HepG2 (cell line): ENCODE data around the gene MAN2A2.
"Not testable (repeated sequence)": the region's sequence is repeated elsewhere in the genome, so short reads cannot be mapped to it uniquely, and the experiment has no call there.

Experiments used
- CTCF ChIP-seq: sonication (generic); formaldehyde crosslinking; IDR thresholded peaks from 2 replicates; pipeline ENCODE4 v1.5.0; 2020; ENCODE audit warnings: mild to moderate bottlenecking, missing genetic modification reagents, moderate library complexity
- GMEB1 ChIP-seq: sonication (generic); formaldehyde crosslinking; IDR thresholded peaks from 2 replicates; pipeline ENCODE4 v1.5.1; 2020; ENCODE audit warnings: missing genetic modification reagents, mild to moderate bottlenecking, borderline replicate concordance
- HNRNPH1 ChIP-seq: fragments of 200-400 bp; formaldehyde crosslinking; optimal IDR thresholded peaks from 2 replicates; pipeline ENCODE3; 2017; ENCODE audit warnings: mild to moderate bottlenecking, low read depth, low read length
- KLF13 ChIP-seq: sonication (generic); formaldehyde crosslinking; IDR thresholded peaks from 2 replicates; pipeline ENCODE4 v1.4.0; 2020; ENCODE audit warnings: mild to moderate bottlenecking, missing genetic modification reagents
- KLF16 ChIP-seq, 2 experiments: sonication (generic) in 1 of 2; formaldehyde crosslinking in 1 of 2; IDR thresholded peaks; 2 replicates each; pipeline versions ENCODE4 v1.6.1 to v1.8.0; 2016 to 2023; ENCODE audit warnings: missing genetic modification reagents in 2 of 2, missing compliant biosample characterization in 1 of 2
- MBNL3 ChIP-seq: fragments of 250-450 bp; sonication (Bioruptor Pico); conservative IDR thresholded peaks from 2 replicates; pipeline ENCODE4 v1.8.0; 2022; ENCODE audit warnings: mild to moderate bottlenecking, inconsistent platforms
- PHF21A ChIP-seq: sonication (generic); formaldehyde crosslinking; IDR thresholded peaks from 2 replicates; pipeline ENCODE4 v1.5.0; 2020; ENCODE audit warnings: mild to moderate bottlenecking, missing genetic modification reagents
- PHF8 ChIP-seq: sonication (generic); formaldehyde crosslinking; IDR thresholded peaks from 2 replicates; pipeline ENCODE4 v1.5.0; 2020; ENCODE audit warnings: missing genetic modification reagents
- POLR2A ChIP-seq, 2 experiments: IDR thresholded peaks; 2 replicates each; pipeline ENCODE4 v1.6.1; 2011; ENCODE audit warnings: low read depth in 2 of 2, low read length in 2 of 2, mild to moderate bottlenecking in 1 of 2, moderate library complexity in 1 of 2; ENCODE audit not compliant: insufficient read depth in 1 of 2
- TMF1 ChIP-seq: sonication (generic); formaldehyde crosslinking; IDR thresholded peaks from 2 replicates; pipeline ENCODE4 v1.8.1; 2022; ENCODE audit warnings: low read depth, missing genetic modification reagents
- ZNF263 ChIP-seq: sonication (generic); formaldehyde crosslinking; IDR thresholded peaks from 2 replicates; pipeline ENCODE4 v1.4.0; 2020; ENCODE audit warnings: missing genetic modification reagents
- ZNF460 ChIP-seq: sonication (generic); formaldehyde crosslinking; IDR thresholded peaks from 2 replicates; pipeline ENCODE4 v1.5.1; 2020; ENCODE audit warnings: missing genetic modification reagents, mild to moderate bottlenecking, borderline replicate concordance
- ZNF781 ChIP-seq: sonication (generic); formaldehyde crosslinking; IDR thresholded peaks from 2 replicates; pipeline ENCODE4 v1.5.1; 2020; ENCODE audit warnings: borderline replicate concordance, mild to moderate bottlenecking, missing genetic modification reagents; ENCODE audit errors: not compliant biosample characterization
- ZSCAN20 ChIP-seq: sonication (generic); formaldehyde crosslinking; IDR thresholded peaks from 2 replicates; pipeline ENCODE4 v1.4.0; 2020; ENCODE audit warnings: missing genetic modification reagents, mild to moderate bottlenecking, borderline replicate concordance

GRCh38 chr15:90922712-90923322 lies 19.7 kb downstream of the MAN2A2 start:
- not testable (repeated sequence) for TF ChIP-seq CTCF; PHF21A (CRISPR knock-in tag); KLF13; KLF16 (CRISPR knock-in tag; IDR thresholded peaks at IDR 0.05); ZNF460 (CRISPR knock-in tag); POLR2A (IDR thresholded peaks at IDR 0.05; ENCODE audit: insufficient read depth in 1 of 2, low read depth in 2 of 2, low read length in 2 of 2); HNRNPH1; ZSCAN20 (CRISPR knock-in tag); MBNL3 (CRISPR knock-in tag); PHF8 (CRISPR knock-in tag); GMEB1 (CRISPR knock-in tag); ZNF781 (CRISPR knock-in tag); ZNF263 (CRISPR knock-in tag); TMF1 (CRISPR knock-in tag)
